Measurements from ENCODE around the gene GTSE1. TPM values are rescaled to one million over a fixed set of nuclear protein-coding genes. Genes with fewer than 3 reads are reported as not detected.

The GTSE1 gene
- total RNA-seq, 1 experiment from 2014 or later = 64.6 TPM

DNA sequence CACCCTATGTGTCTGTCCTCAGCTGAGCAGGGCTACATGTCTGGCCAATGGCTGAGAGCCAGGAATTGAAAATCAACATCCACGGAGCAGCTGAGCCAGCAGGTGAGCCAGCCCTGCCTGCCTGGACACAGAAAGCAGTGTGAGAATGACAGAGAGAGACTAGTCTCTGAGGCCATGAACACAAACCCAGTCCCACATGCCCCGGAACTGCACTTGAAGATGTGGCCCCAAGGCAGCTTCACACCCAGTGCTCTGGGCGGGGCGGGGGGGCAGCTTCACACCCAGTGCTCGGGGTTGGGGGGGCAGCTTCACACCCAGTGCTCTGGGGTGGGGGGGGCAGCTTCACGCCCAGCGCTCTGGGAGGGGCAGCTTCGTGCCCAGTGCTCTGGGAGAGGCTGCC is 76.5 kb downstream of the GTSE1 start:
- Histone ChIP-seq H3K4me2 (no peak overlapping the region), H3F3A (ENCODE audit: insufficient read depth, low read depth) (peaks cover 25% of the 10 kb centered on the region), H3K27me3 (ENCODE audit: insufficient read depth, low read depth) (no peaks in the 10 kb centered on the region), H3K36me3 (ENCODE audit: low read depth) (peaks cover 10% of the 10 kb centered on the region), H3K4me3 (no peak overlapping the region), H3K79me2 (ENCODE audit: low read depth) (peaks cover 10% of the 10 kb centered on the region; the same call in 1 of the 2 replicates), H3K9me3 (ENCODE audit: insufficient read depth, low read depth) (no peaks in the 10 kb centered on the region), H3K27ac (no peak overlapping the region), H3K4me1 (replicated peaks; ENCODE audit: insufficient read depth) (peaks cover 41% of the 10 kb centered on the region), H3K9me2 (ENCODE audit: insufficient read depth) (no peaks in the 10 kb centered on the region), H2AFZ (no peak overlapping the region), H4K20me1 (ENCODE audit: insufficient read depth) (no peaks in the 10 kb centered on the region)
- TF ChIP-seq, protein P1, sequence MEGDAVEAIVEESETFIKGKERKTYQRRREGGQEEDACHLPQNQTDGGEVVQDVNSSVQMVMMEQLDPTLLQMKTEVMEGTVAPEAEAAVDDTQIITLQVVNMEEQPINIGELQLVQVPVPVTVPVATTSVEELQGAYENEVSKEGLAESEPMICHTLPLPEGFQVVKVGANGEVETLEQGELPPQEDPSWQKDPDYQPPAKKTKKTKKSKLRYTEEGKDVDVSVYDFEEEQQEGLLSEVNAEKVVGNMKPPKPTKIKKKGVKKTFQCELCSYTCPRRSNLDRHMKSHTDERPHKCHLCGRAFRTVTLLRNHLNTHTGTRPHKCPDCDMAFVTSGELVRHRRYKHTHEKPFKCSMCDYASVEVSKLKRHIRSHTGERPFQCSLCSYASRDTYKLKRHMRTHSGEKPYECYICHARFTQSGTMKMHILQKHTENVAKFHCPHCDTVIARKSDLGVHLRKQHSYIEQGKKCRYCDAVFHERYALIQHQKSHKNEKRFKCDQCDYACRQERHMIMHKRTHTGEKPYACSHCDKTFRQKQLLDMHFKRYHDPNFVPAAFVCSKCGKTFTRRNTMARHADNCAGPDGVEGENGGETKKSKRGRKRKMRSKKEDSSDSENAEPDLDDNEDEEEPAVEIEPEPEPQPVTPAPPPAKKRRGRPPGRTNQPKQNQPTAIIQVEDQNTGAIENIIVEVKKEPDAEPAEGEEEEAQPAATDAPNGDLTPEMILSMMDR (conservative IDR thresholded peaks at IDR 0.05) = no peak
- TF ChIP-seq EZH2 (IDR thresholded peaks at IDR 0.05; ENCODE audit: low read depth) = no peak
- no TSS peak for BruUV-seq (replicated peaks)
- POLR2A ChIA-PET (ENCODE audit: unreplicated experiment) = interaction anchor here (0.7 kb wide), 1 partner anchor 155 kb away, joined by 17 read pairs; no protein-coding TSS in a partner anchor
- intact Hi-C loops (cut with micrococcal nuclease; ENCODE audit: unreplicated experiment) = no loop called here
- DNase-seq = no peak
- CTCF ChIA-PET = no interaction called here

DNA sequence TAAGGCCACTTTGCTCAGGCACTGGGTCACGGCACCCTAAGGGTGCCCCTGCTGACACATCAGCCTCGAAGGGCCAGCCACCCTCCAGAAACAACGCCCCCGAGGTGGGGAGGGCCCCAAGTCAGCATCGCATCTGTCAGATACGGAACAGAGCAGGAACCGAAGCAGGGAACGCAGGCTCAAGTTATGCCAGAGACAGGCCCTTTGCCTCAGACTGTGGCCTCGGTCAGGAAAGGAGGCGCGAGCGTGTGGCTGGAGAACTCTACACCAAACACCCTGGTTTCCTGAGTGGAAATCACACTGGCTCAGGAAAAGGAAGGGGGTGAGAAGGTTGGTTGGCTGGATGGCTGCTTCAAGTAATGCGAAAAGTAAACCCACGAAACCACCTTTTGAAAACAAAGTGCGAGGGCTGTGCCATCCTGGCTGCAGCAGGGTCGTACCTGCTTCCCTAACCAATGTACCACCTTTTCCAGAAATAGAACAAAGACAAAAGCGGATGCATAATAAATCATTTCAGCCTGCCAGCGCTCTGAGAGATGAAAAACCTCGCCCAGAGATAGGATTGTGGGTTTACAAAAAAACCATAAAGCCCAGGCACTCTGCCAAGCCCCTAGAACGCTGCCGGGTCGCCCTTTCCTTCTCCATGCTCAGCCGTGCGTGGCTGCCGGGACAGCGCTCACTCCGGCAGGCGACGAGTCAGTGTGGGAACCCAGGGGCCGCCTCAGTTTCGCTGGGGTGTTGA is 77.4 kb downstream of the GTSE1 start:
- CTCF ChIA-PET = no interaction called here
- no TSS peak for BruUV-seq (replicated peaks)
- POLR2A ChIA-PET (ENCODE audit: unreplicated experiment) = interaction anchor here (0.7 kb wide), 1 partner anchor 154 kb away, joined by 17 read pairs; no protein-coding TSS in a partner anchor
- Histone ChIP-seq H3K36me3 (ENCODE audit: low read depth) (peaks cover 10% of the 10 kb centered on the region), H4K20me1 (ENCODE audit: insufficient read depth) (no peaks in the 10 kb centered on the region), H3K4me1 (replicated peaks; ENCODE audit: insufficient read depth) (peaks cover 51% of the 10 kb centered on the region), H3K79me2 (ENCODE audit: low read depth) (peaks cover 10% of the 10 kb centered on the region; the same call in 1 of the 2 replicates), H2AFZ (no peak overlapping the region), H3K4me3 (peak overlapping the region; percentile 35; the same call in 1 of the 2 replicates), H3K4me2 (peak overlapping the region; percentile 66), H3K27me3 (ENCODE audit: insufficient read depth, low read depth) (no peaks in the 10 kb centered on the region), H3K9me3 (ENCODE audit: insufficient read depth, low read depth) (no peaks in the 10 kb centered on the region), H3F3A (ENCODE audit: insufficient read depth, low read depth) (peaks cover 30% of the 10 kb centered on the region), H3K27ac (peak overlapping the region; percentile 61), H3K9me2 (ENCODE audit: insufficient read depth) (no peaks in the 10 kb centered on the region)
- intact Hi-C loops (cut with micrococcal nuclease; ENCODE audit: unreplicated experiment) = no loop called here
- TF ChIP-seq, protein P1 (conservative IDR thresholded peaks at IDR 0.05) = no peak
- TF ChIP-seq EZH2 (IDR thresholded peaks at IDR 0.05; ENCODE audit: low read depth) = no peak
- peak in 1 of 2 experiments; percentile 72 for DNase-seq

DNA sequence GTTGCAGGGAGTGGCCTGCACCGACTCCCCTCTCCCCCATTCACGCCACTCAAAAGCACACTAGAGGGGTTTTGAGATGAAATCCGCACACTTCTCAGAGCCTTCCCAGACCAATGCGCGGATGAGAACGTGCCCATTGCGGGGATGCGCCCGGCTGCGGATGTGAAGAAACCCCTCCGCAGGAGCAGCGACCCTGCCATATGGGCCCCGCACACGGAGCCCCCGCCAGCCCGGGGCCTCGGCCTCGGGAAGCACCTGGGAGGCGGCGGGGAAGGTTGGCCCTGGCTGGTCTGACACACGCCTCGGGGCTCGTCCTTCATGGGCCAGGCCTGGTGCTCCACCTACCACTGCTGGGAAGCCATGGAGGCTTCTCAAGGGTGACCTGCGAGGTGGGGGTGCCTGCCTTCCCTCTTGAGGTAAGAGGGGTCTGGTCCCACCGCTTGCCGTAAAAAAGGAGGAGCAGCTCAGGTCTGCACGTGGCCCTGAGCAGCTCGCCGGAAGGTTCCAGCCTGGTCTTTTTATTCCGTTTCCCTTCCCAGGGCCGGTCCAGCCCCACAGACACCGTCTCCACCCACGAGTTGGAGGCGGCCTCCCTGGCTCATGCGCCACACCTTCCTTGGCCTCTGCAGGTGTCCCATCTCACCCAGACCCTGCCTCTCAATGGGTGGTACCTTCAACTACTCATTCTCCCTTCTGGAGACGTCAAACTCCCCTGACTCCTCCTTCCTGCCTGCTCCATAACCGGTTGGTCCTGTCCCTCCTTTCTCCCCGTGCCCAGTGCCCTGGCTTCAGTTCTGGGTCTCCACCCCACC is 78.2 kb downstream of the GTSE1 start:
- Histone ChIP-seq H3K79me2 (ENCODE audit: low read depth) (peaks cover 10% of the 10 kb centered on the region; the same call in 1 of the 2 replicates), H3K9me3 (ENCODE audit: insufficient read depth, low read depth) (no peaks in the 10 kb centered on the region), H3K27ac (peak overlapping the region; percentile 61), H3K9me2 (ENCODE audit: insufficient read depth) (no peaks in the 10 kb centered on the region), H3K27me3 (ENCODE audit: insufficient read depth, low read depth) (no peaks in the 10 kb centered on the region), H4K20me1 (ENCODE audit: insufficient read depth) (no peaks in the 10 kb centered on the region), H3K4me2 (peak overlapping the region; percentile 66), H3F3A (ENCODE audit: insufficient read depth, low read depth) (peaks cover 35% of the 10 kb centered on the region), H3K36me3 (ENCODE audit: low read depth) (peaks cover 10% of the 10 kb centered on the region), H2AFZ (no peak overlapping the region), H3K4me3 (peak overlapping the region; percentile 35; the same call in 1 of the 2 replicates), H3K4me1 (replicated peaks; ENCODE audit: insufficient read depth) (peaks cover 58% of the 10 kb centered on the region)
- BruUV-seq (replicated peaks) = TSS peak; percentile 74
- CTCF ChIA-PET = no interaction called here
- POLR2A ChIA-PET (ENCODE audit: unreplicated experiment) = interaction anchor here (0.6 kb wide), 1 partner anchor 16 kb away, joined by 4 read pairs; no protein-coding TSS in a partner anchor
- DNase-seq = peak; percentile 94 to 98
- TF ChIP-seq, protein P1 (conservative IDR thresholded peaks at IDR 0.05) = no peak
- TF ChIP-seq EZH2 (IDR thresholded peaks at IDR 0.05; ENCODE audit: low read depth) = no peak
- intact Hi-C loops (cut with micrococcal nuclease; ENCODE audit: unreplicated experiment) = loop anchor here (1.0 to 5.0 kb wide), 2 partner anchors 163 to 377 kb away; no protein-coding TSS in a partner anchor
